B cell (primary cell): ENCODE measurements around the gene ASPSCR1. TPM values are rescaled to one million over a fixed set of nuclear protein-coding genes. Genes with fewer than 3 reads are reported as not detected.

Experiments
- ATAC-seq: fragments of 200-7000 bp; cut with Tn5 transposase; one replicate; pipeline ENCODE4 v1.10.0; 2021; ENCODE audit warnings: low read depth, mild to moderate bottlenecking, moderate number of reproducible peaks, moderate library complexity
- CTCF ChIA-PET: fragments of 350-600 bp; sonication (Branson Sonifier 250); formaldehyde crosslinking; loops from one replicate; lab custom pipeline; 2021; ENCODE audit warnings: antibody characterized with exemption, inconsistent platforms; lab: Charles Lee
- POLR2A ChIA-PET: fragments of 350-600 bp; sonication (Branson Sonifier 250); formaldehyde crosslinking; loops from one replicate; lab custom pipeline; 2021; ENCODE audit warnings: antibody characterized with exemption; lab: Charles Lee
- DNase-seq: peaks from one replicate; pipeline ENCODE4 v3.0.0; 2013
- H2AFZ ChIP-seq: 2 replicates; pipeline ENCODE4 v1.6.1; 2012; ENCODE audit warnings: mild to moderate bottlenecking, low read depth, low read length; ENCODE audit not compliant: insufficient read depth, poor library complexity, severe bottlenecking
- H3K27ac ChIP-seq, 2 donors: 1 replicate in 1 of 2; 2 replicates in 1 of 2; pipeline ENCODE4 v1.5.1; 2012 to 2013; ENCODE audit warnings: low read length in 2 of 2, mild to moderate bottlenecking in 2 of 2, moderate library complexity in 1 of 2
- H3K27me3 ChIP-seq, 4 experiments: fragments of 200-600 bp in 1 of 4; sonication (generic) in 1 of 4; replicated peaks in 1 of 4; 1 replicate in 2 of 4; 2 replicates in 2 of 4; pipeline versions ENCODE4 v1.6.1 to v1.7.0; 2013 to 2016; ENCODE audit warnings: low read length in 3 of 4, mild to moderate bottlenecking in 2 of 4, mixed read lengths in 1 of 4, moderate library complexity in 1 of 4; ENCODE audit not compliant: insufficient read depth in 4 of 4, control insufficient read depth in 3 of 4; ENCODE audit errors: control extremely low read depth in 1 of 4
- H3K36me3 ChIP-seq, 2 experiments: replicated peaks in 1 of 2; 1 replicate in 1 of 2; 2 replicates in 1 of 2; pipeline versions ENCODE4 v1.6.1 to v1.7.1; 2013; ENCODE audit warnings: low read length in 1 of 2; ENCODE audit not compliant: insufficient read depth in 2 of 2, control insufficient read depth in 1 of 2; ENCODE audit errors: control extremely low read depth in 1 of 2, extremely low read depth in 1 of 2
- H3K4me1 ChIP-seq, 2 donors: fragments of 200-600 bp in 1 of 2; sonication (generic) in 1 of 2; 1 replicate in 1 of 2; 2 replicates in 1 of 2; pipeline versions ENCODE4 v1.5.1 to v1.6.1; 2013 to 2017; ENCODE audit warnings: low read length in 2 of 2; ENCODE audit not compliant: control insufficient read depth in 2 of 2, insufficient read depth in 2 of 2
- H3K4me2 ChIP-seq: replicated peaks from 2 replicates; pipeline ENCODE3; 2012; ENCODE audit warnings: mild to moderate bottlenecking, low read depth, low read length; ENCODE audit not compliant: poor library complexity, severe bottlenecking
- H3K4me3 ChIP-seq, 5 experiments: fragments of 200-600 bp in 1 of 5; sonication (generic) in 1 of 5; 1 replicate in 3 of 5; 2 replicates in 2 of 5; pipeline versions ENCODE4 v1.5.1 to v1.7.0; 2011 to 2016; ENCODE audit warnings: low read length in 4 of 5, mild to moderate bottlenecking in 4 of 5, low read depth in 2 of 5, control low read depth in 1 of 5, moderate library complexity in 1 of 5; ENCODE audit not compliant: insufficient read depth in 1 of 5; ENCODE audit errors: control extremely low read depth in 1 of 5, extremely low read depth in 1 of 5
- H3K79me2 ChIP-seq: fragments of 200-600 bp; sonication (generic); one replicate; pipeline ENCODE4 v1.6.0; 2016; ENCODE audit warnings: low read length; ENCODE audit not compliant: control insufficient read depth, insufficient read depth
- H3K9ac ChIP-seq: fragments of 200-600 bp; sonication (generic); 2 replicates; pipeline ENCODE4 v1.6.1; 2017; ENCODE audit warnings: mild to moderate bottlenecking, low read length, moderate library complexity
- H3K9me3 ChIP-seq, 3 donors: one replicate each; pipeline versions ENCODE4 v1.6.1 to v1.7.1; 2013; ENCODE audit warnings: low read length in 2 of 3; ENCODE audit not compliant: control insufficient read depth in 2 of 3, insufficient read depth in 1 of 3; ENCODE audit errors: control extremely low read depth in 1 of 3
- H4K20me1 ChIP-seq: 2 replicates; pipeline ENCODE4 v1.6.0; 2012; ENCODE audit warnings: mild to moderate bottlenecking, low read length; ENCODE audit not compliant: insufficient read depth, control insufficient read depth, poor library complexity, severe bottlenecking
- H3K27ac Mint-ChIP-seq: one replicate; pipeline ENCODE4 v1.8.0; 2021; ENCODE audit warnings: mixed read lengths
- H3K27me3 Mint-ChIP-seq: one replicate; pipeline ENCODE4 v1.8.0; 2021; ENCODE audit warnings: mixed read lengths
- H3K4me1 Mint-ChIP-seq: one replicate; pipeline ENCODE4 v1.8.0; 2021; ENCODE audit warnings: mixed read lengths
- H3K4me3 Mint-ChIP-seq: one replicate; pipeline ENCODE4 v1.8.0; 2021; ENCODE audit warnings: mixed read lengths
- H3K9me3 Mint-ChIP-seq: one replicate; pipeline ENCODE4 v1.8.0; 2022; ENCODE audit warnings: mixed read lengths; ENCODE audit not compliant: insufficient read depth
- CTCF ChIP-seq: fragments of 200-600 bp; IDR thresholded peaks from one replicate; pipeline ENCODE4 v1.8.0; 2022; ENCODE audit warnings: antibody characterized with exemption, mild to moderate bottlenecking
- EZH2 ChIP-seq: IDR thresholded peaks from 2 replicates; pipeline ENCODE4 v1.6.1; 2012; ENCODE audit warnings: borderline replicate concordance, low read depth, mild to moderate bottlenecking, moderate library complexity, low read length; ENCODE audit not compliant: insufficient read depth, poor library complexity, severe bottlenecking
- WGBS: methylation state at CpG from one replicate; pipeline ENCODE4 v1.1.5; 2013; ENCODE audit warnings: missing lambda C conversion rate; ENCODE audit not compliant: insufficient coverage; 5-methylcytosine and 5-hydroxymethylcytosine counted together
- intact Hi-C: fragments of 100-400 bp; cut with micrococcal nuclease; formaldehyde crosslinking; loops from one replicate; pipeline ENCODE4 v1.10.0; 2022
- polyA plus RNA-seq: library from polyadenylated mRNA; depleted of rRNA; stranded (reverse); fragments of >200 nt; gene quantifications from 2 replicates; pipeline ENCODE4 v1.2.3, GENCODE V29; 2012
- total RNA-seq, 2 donors: library from RNA; stranded (reverse); fragments of 120-200 nt in 1 of 2; gene quantifications; 1 replicate in 1 of 2; 2 replicates in 1 of 2; pipeline versions ENCODE4 v1.2.3 to v1.2.4, GENCODE V29; 2013 to 2022

ASPSCR1 gene
- total and polyA plus RNA-seq, 2 donors (not counting 1 experiment from before 2014, with no cell fraction given), result 34.0 to 46.7 TPM

DNA sequence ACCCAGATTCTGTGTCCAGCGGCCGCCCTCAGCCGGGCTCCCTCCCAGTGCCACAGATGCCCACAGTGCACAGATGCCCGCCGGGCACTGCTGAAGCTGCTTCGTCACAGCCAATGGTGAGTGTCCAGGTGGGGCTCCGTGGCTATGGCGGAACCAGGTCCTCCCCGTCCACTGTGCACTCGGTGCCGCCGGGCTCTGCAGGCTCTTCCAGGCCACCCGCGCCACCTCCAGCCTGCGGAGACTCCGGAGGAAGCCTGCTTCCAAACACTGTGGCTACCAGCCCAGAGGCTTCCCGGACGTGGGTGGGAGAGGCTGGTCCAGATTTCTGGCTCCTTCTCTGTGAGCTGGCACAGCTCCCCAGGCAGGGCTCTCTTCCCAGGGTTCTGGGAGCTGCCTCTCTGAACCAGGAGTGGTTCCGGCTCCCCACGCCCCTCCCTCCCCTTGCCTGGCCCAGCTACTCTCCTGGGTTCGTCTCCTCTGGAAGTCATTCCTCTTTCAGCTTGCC, 37.5 kb upstream of the ASPSCR1 start:
- H3K4me3 ChIP-seq, result no peak overlapping the region
- H2AFZ ChIP-seq, result no peak overlapping the region
- WGBS, result 95% methylated on average over 21 of the region's 21 CpGs
- no peak overlapping the region for H3K4me2 ChIP-seq
- no peak for DNase-seq
- no peak overlapping the region for H3K4me3 Mint-ChIP-seq
- H3K9ac ChIP-seq, result no peak overlapping the region
- peaks cover 5% of the 10 kb centered on the region for H3K27me3 Mint-ChIP-seq
- no peak for ATAC-seq
- H3K27ac Mint-ChIP-seq, result no peak overlapping the region
- no peaks in the 10 kb centered on the region for H4K20me1 ChIP-seq
- H3K27me3 ChIP-seq, result peaks cover 0 to 19% (median 2%) of the 10 kb centered on the region in 4 experiments
- H3K27ac ChIP-seq, result no peak overlapping the region
- POLR2A ChIA-PET, result no interaction called here
- TF ChIP-seq CTCF (no peak), EZH2 (no peak)
- peaks cover 11% of the 10 kb centered on the region for H3K4me1 Mint-ChIP-seq
- intact Hi-C loops, result no loop called here
- H3K36me3 ChIP-seq, result no peaks in the 10 kb centered on the region
- H3K79me2 ChIP-seq, result no peaks in the 10 kb centered on the region
- peaks cover 10 to 18% of the 10 kb centered on the region in 2 donors for H3K4me1 ChIP-seq
- H3K9me3 ChIP-seq, result no peaks in the 10 kb centered on the region
- H3K9me3 Mint-ChIP-seq, result no peaks in the 10 kb centered on the region
- CTCF ChIA-PET, result interaction anchor here (0.5 to 1.0 kb wide), 2 partner anchors 20 to 242 kb away, joined by 3 to 6 read pairs; no protein-coding TSS in a partner anchor
